ENCODE results near the gene SORCS2.

- TF ChIP-seq EZH2 (IDR thresholded peaks at IDR 0.05; ENCODE audit: borderline replicate concordance, low read depth, low read length, poor library complexity, severe bottlenecking), result no peak
- no peak for TF ChIP-seq CTCF (conservative IDR thresholded peaks at IDR 0.05; ENCODE audit: low read depth, low read length)
These were observed 224.6 kb downstream of the SORCS2 start for GRCh38 chr4:7416745-7417432.

All from A673 (cell line).